Muscle of leg (tissue), 11 donors: Measurements from ENCODE around the gene MGLL. TPM values are rescaled to one million over a fixed set of nuclear protein-coding genes. Genes with fewer than 3 reads are reported as not detected.
"Not testable (repeated sequence)": the region's sequence is repeated elsewhere in the genome, so short reads cannot be mapped to it uniquely, and the experiment has no call there.

Experiments used
- DNase-seq: peaks from one replicate; pipeline ENCODE4 v3.0.0; 2013
- H3K27ac ChIP-seq: one replicate; pipeline ENCODE4 v1.5.1; 2013; ENCODE audit warnings: mild to moderate bottlenecking, low read length, control low read depth
- H3K27me3 ChIP-seq: one replicate; pipeline ENCODE4 v1.6.1; 2013; ENCODE audit warnings: low read length; ENCODE audit not compliant: control insufficient read depth, insufficient read depth
- H3K36me3 ChIP-seq: one replicate; pipeline ENCODE4 v1.6.1; 2013; ENCODE audit warnings: low read length; ENCODE audit not compliant: control insufficient read depth, insufficient read depth
- H3K4me1 ChIP-seq: one replicate; pipeline ENCODE4 v1.6.1; 2013; ENCODE audit warnings: low read length; ENCODE audit not compliant: control insufficient read depth, insufficient read depth
- H3K4me3 ChIP-seq: one replicate; pipeline ENCODE4 v1.5.1; 2013; ENCODE audit warnings: low read length, control low read depth
- H3K9me3 ChIP-seq: replicated peaks from 2 replicates; pipeline ENCODE4 v1.6.1; 2013; ENCODE audit warnings: low read depth, low read length; ENCODE audit not compliant: control insufficient read depth
- WGBS: methylation state at CpG from one replicate; pipeline ENCODE4 v1.1.5; 2013; ENCODE audit warnings: missing lambda C conversion rate; ENCODE audit not compliant: insufficient coverage; 5-methylcytosine and 5-hydroxymethylcytosine counted together
- polyA plus RNA-seq, 8 donors: library from polyadenylated mRNA; unstranded; fragments of 120-200 nt; gene quantifications; one replicate each; pipeline versions ENCODE4 v1.2.1 to v1.2.3, GENCODE V29; 2013; ENCODE audit warnings: inconsistent platforms in 1 of 8, low replicate concordance in 1 of 8; ENCODE audit not compliant: insufficient read length in 8 of 8, insufficient read depth in 1 of 8
- total RNA-seq: library from RNA; stranded (reverse); fragments of 120-200 nt; gene quantifications from one replicate; pipeline ENCODE4 v1.2.4, GENCODE V29; 2013

MGLL gene
- total and polyA plus RNA-seq, 9 donors = 18.1 to 25.7 (median 22.3) TPM

- WGBS = 87% methylated on average over 11 of the region's 14 CpGs
- H3K36me3 ChIP-seq = peaks cover 10% of the 10 kb centered on the region
- H3K27ac ChIP-seq = no peak overlapping the region
- no peak overlapping the region for H3K4me3 ChIP-seq
- H3K4me1 ChIP-seq = peaks cover 53% of the 10 kb centered on the region
- no peak for DNase-seq
- H3K27me3 ChIP-seq = no peaks in the 10 kb centered on the region
- no peaks in the 10 kb centered on the region for H3K9me3 ChIP-seq
Measured at GRCh38 chr3:127711896-127712295, 110.4 kb downstream of the MGLL start.

DNA sequence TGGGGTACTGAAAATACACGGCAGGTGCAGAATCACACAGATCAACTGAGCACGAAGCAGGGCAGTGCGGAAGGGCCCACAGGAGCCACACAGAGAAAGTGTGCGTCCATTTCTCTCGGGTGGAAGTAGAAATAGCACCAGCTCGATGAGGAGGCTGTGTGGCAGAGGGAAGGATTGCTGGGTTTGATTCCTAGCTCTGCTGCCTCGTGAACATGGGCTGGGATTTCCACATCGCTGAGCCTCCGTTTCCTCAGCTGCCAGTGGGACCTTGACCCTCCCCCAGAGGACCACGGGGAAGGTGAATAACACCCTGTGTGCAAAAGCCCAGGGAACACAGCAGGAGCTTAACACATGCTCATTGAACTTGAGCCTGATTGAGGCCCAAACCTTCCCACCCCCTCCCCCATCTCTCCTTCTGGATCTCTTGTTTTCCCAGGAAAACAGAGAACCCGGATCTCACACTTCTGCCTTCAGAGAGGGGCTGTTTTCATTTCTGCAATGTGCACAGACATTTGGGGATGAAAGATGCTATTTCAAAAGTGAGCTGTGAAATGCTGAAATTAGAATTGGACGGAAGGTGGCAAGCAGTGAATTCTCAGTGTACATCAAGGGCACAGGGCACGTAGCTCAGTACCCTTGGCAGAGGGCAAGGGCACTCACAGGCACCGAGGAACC lies 111.2 kb downstream of the MGLL start:
- Histone ChIP-seq H3K36me3 (peaks cover 10% of the 10 kb centered on the region), H3K4me1 (peaks cover 52% of the 10 kb centered on the region), H3K27ac (no peak overlapping the region), H3K27me3 (no peaks in the 10 kb centered on the region), H3K9me3 (no peaks in the 10 kb centered on the region), H3K4me3 (no peak overlapping the region)
- no peak for DNase-seq
- 66% methylated on average over 13 of the region's 14 CpGs for WGBS

- Histone ChIP-seq H3K36me3 (peaks cover 13% of the 10 kb centered on the region), H3K4me1 (peaks cover 55% of the 10 kb centered on the region), H3K27ac (no peak overlapping the region)
Measured at GRCh38 chr3:127710155-127710941, 112.0 kb downstream of the MGLL start.

GRCh38 chr3:127709320-127710060 lies 112.8 kb downstream of the MGLL start:
- H3K36me3 ChIP-seq = peaks cover 11% of the 10 kb centered on the region

More at GRCh38 chr3:127710155-127710941, 112.0 kb downstream of the MGLL start:
- Histone ChIP-seq H3K27me3 (no peaks in the 10 kb centered on the region), H3K9me3 (no peaks in the 10 kb centered on the region), H3K4me3 (no peak overlapping the region)
- DNase-seq = no peak
- WGBS = 80% methylated on average over 16 of the region's 18 CpGs

DNA sequence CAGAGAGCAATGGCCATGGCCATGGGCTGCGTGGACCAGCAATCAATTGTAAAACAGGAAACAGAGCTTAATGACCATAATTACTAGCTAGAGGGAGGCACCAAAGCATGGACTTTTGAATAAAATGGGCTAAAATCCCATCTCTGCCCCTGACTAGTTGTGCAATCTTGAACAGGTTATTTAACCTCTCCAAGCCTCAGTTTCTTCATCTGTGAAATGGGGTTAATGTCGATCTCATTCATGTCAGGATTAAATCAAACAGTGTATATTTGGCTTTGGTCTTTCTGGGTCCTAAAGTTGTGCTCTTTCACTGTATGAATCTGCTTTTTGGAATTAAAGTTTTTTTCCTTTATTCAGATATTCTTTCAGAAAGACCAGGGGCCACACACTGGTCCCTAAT lies 113.5 kb downstream of the MGLL start:
- H3K4me1 ChIP-seq = peaks cover 43% of the 10 kb centered on the region
- no peak overlapping the region for H3K4me3 ChIP-seq
- peak overlapping the region; percentile 78 for H3K27ac ChIP-seq
- H3K36me3 ChIP-seq = peaks cover 11% of the 10 kb centered on the region
- H3K27me3 ChIP-seq = no peaks in the 10 kb centered on the region
- DNase-seq = no peak
- H3K9me3 ChIP-seq = no peaks in the 10 kb centered on the region
- WGBS = 67% methylated on average over 1 of the region's 2 CpGs

More at GRCh38 chr3:127709320-127710060, 112.8 kb downstream of the MGLL start:
- Histone ChIP-seq H3K4me1 (peaks cover 49% of the 10 kb centered on the region), H3K27me3 (no peaks in the 10 kb centered on the region), H3K27ac (peak overlapping the region; percentile 31), H3K9me3 (no peaks in the 10 kb centered on the region), H3K4me3 (no peak overlapping the region)
- WGBS = 40% methylated on average over 2 of the region's 3 CpGs
- no peak for DNase-seq

- H3K4me3 ChIP-seq = no peak overlapping the region
- peaks cover 34% of the 10 kb centered on the region for H3K4me1 ChIP-seq
Measured at GRCh38 chr3:127707851-127708411, 114.4 kb downstream of the MGLL start.

GRCh38 chr3:127706785-127707351 lies 115.4 kb downstream of the MGLL start:
- WGBS = 74% methylated on average over 12 of the region's 16 CpGs
- no peaks in the 10 kb centered on the region for H3K27me3 ChIP-seq
- peaks cover 30% of the 10 kb centered on the region for H3K4me1 ChIP-seq
- DNase-seq = no peak
- no peaks in the 10 kb centered on the region for H3K9me3 ChIP-seq
- H3K36me3 ChIP-seq = peaks cover 8% of the 10 kb centered on the region
- H3K4me3 ChIP-seq = no peak overlapping the region
- H3K27ac ChIP-seq = peak overlapping the region; percentile 78

More at GRCh38 chr3:127707851-127708411, 114.4 kb downstream of the MGLL start:
- Histone ChIP-seq H3K36me3 (peaks cover 9% of the 10 kb centered on the region), H3K27me3 (no peaks in the 10 kb centered on the region), H3K9me3 (no peaks in the 10 kb centered on the region), H3K27ac (peak overlapping the region; percentile 78)
- peak; percentile 78 for DNase-seq
- WGBS = 18% methylated on average over 7 of the region's 13 CpGs

- H3K4me3 ChIP-seq = no peak overlapping the region
- H3K9me3 ChIP-seq = no peaks in the 10 kb centered on the region
- peak overlapping the region; percentile 78 for H3K27ac ChIP-seq
- H3K36me3 ChIP-seq = peaks cover 8% of the 10 kb centered on the region
- 25% methylated on average over 3 of the region's 7 CpGs for WGBS
- peaks cover 34% of the 10 kb centered on the region for H3K4me1 ChIP-seq
- H3K27me3 ChIP-seq = no peaks in the 10 kb centered on the region
- DNase-seq = peak; percentile 43
Measured at GRCh38 chr3:127706312-127706711, 116.0 kb downstream of the MGLL start.

DNA sequence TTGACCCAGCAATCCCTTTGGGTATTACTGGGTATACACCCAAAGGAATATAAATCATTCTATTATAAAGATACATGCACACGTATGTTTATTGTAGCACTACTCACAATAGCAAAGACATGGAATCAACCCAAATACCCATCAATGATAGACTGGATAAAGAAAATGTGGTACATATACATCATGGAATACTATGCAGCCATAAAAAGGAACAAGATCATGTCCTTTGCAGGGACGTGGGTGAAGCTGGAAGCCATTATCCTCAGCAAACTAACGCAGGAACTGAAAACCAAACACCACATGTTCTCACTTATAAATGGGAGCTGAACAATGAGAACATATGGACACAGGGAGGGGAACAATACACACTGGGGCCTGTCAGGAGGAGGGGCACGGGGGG lies 117.5 kb downstream of the MGLL start:
- peaks cover 42% of the 10 kb centered on the region for H3K4me1 ChIP-seq
- not testable (repeated sequence) for DNase-seq, H3K27me3 ChIP-seq, H3K4me3 ChIP-seq, H3K9me3 ChIP-seq, H3K36me3 ChIP-seq, H3K27ac ChIP-seq
- no CpG with 5 or more reads among the region's 4 CpGs for WGBS
